ENCODE data around the gene SPARCL1.
"Not testable (repeated sequence)": the region's sequence is repeated elsewhere in the genome, so short reads cannot be mapped to it uniquely, and the experiment has no call there.

The SPARCL1 gene

GRCh38 chr4:87500092-87500462, 29.1 kb downstream of the SPARCL1 start:
- Histone ChIP-seq H3K27me3 (ENCODE audit: control insufficient read depth, insufficient read depth, low read length) (no peaks in the 10 kb centered on the region), H3K27ac (ENCODE audit: low read length) (no peak overlapping the region)
- no CpG with 5 or more reads among the region's 4 CpGs for WGBS (ENCODE audit: insufficient coverage, insufficient read length)

GRCh38 chr4:87499403-87500091, 29.6 kb downstream of the SPARCL1 start:
- no peaks in the 10 kb centered on the region for H3K4me1 ChIP-seq (ENCODE audit: control insufficient read depth, insufficient read depth, low read length)
- no peaks in the 10 kb centered on the region for H3K9me3 ChIP-seq (ENCODE audit: control insufficient read depth, insufficient read depth, low read length)
- H3K4me3 ChIP-seq (ENCODE audit: low read length): no peak overlapping the region
- no peaks in the 10 kb centered on the region for H3K36me3 ChIP-seq (ENCODE audit: control insufficient read depth, insufficient read depth, low read length)
- H3K27ac ChIP-seq (ENCODE audit: low read length): no peak overlapping the region
- no peaks in the 10 kb centered on the region for H3K27me3 ChIP-seq (ENCODE audit: control insufficient read depth, insufficient read depth, low read length)
- no peak for DNase-seq (ENCODE audit: low read depth, low spot score)
- no CpG with 5 or more reads among the region's 7 CpGs for WGBS (ENCODE audit: insufficient coverage, insufficient read length)

More at GRCh38 chr4:87500092-87500462, 29.1 kb downstream of the SPARCL1 start:
- Histone ChIP-seq H3K9me3 (ENCODE audit: control insufficient read depth, insufficient read depth, low read length) (no peaks in the 10 kb centered on the region), H3K4me3 (ENCODE audit: low read length) (no peak overlapping the region), H3K36me3 (ENCODE audit: control insufficient read depth, insufficient read depth, low read length) (no peaks in the 10 kb centered on the region), H3K4me1 (ENCODE audit: control insufficient read depth, insufficient read depth, low read length) (no peaks in the 10 kb centered on the region)
- DNase-seq (ENCODE audit: low read depth, low spot score): no peak

DNA sequence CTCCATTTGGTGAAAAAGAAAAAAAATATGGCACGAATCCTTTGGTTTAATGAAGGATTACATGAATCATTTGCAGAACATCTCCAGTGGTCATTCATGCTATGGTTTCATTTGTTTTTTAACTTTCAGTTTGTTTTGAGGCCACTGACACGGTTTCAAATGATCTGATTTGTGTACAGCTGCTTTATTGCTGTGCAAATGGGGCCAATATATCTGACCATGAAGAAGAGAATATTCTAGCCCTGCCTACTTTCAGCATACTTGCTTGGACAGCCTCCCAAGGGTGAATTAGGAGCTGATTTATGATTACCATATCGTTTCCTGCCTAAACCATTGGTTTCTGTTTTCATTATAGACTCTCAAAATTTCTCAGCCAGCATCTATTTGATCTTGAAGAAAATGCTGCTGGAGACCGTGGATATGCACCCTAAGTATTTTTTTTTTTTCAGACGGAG, 30.7 kb downstream of the SPARCL1 start:
- Histone ChIP-seq H3K4me1 (ENCODE audit: control insufficient read depth, insufficient read depth, low read length) (no peaks in the 10 kb centered on the region), H3K27ac (ENCODE audit: low read length) (no peak overlapping the region), H3K9me3 (ENCODE audit: control insufficient read depth, insufficient read depth, low read length) (no peaks in the 10 kb centered on the region), H3K4me3 (ENCODE audit: low read length) (no peak overlapping the region), H3K36me3 (ENCODE audit: control insufficient read depth, insufficient read depth, low read length) (no peaks in the 10 kb centered on the region), H3K27me3 (ENCODE audit: control insufficient read depth, insufficient read depth, low read length) (no peaks in the 10 kb centered on the region)
- DNase-seq (ENCODE audit: low read depth, low spot score): no peak
- WGBS (ENCODE audit: insufficient coverage, insufficient read length): no CpG with 5 or more reads among the region's 5 CpGs

DNA sequence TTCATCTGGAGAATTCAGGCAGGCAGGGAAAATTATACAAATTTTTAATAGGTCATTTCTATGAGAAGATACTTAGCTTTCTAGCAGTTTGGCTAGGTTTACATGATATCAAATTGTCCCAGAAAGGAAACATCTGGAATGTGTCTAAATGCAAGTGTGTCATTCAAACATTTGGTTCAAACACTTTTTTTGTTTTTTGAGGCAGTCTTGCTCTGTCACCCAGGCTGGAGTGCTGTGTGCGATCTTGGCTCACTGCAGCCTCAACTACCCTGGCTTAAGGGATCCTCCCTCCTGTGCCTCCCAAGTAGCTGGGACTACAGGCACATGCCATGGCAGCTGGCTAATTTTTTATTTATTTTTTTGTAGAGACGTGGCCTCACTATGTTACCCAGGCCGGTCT, 31.6 kb downstream of the SPARCL1 start:
- H3K9me3 ChIP-seq (ENCODE audit: control insufficient read depth, insufficient read depth, low read length): no peaks in the 10 kb centered on the region
- no peaks in the 10 kb centered on the region for H3K27me3 ChIP-seq (ENCODE audit: control insufficient read depth, insufficient read depth, low read length)
- H3K27ac ChIP-seq (ENCODE audit: low read length): no peak overlapping the region
- no peak for DNase-seq (ENCODE audit: low read depth, low spot score)
- WGBS (ENCODE audit: insufficient coverage, insufficient read length): no CpG with 5 or more reads among the region's 3 CpGs
- H3K4me3 ChIP-seq (ENCODE audit: low read length): no peak overlapping the region
- no peaks in the 10 kb centered on the region for H3K36me3 ChIP-seq (ENCODE audit: control insufficient read depth, insufficient read depth, low read length)
- H3K4me1 ChIP-seq (ENCODE audit: control insufficient read depth, insufficient read depth, low read length): no peaks in the 10 kb centered on the region

- H3K27me3 ChIP-seq (ENCODE audit: control insufficient read depth, insufficient read depth, low read length): no peaks in the 10 kb centered on the region
- H3K9me3 ChIP-seq (ENCODE audit: control insufficient read depth, insufficient read depth, low read length): no peaks in the 10 kb centered on the region
- no peak overlapping the region for H3K27ac ChIP-seq (ENCODE audit: low read length)
- no peak for DNase-seq (ENCODE audit: low read depth, low spot score)
- H3K4me3 ChIP-seq (ENCODE audit: low read length): no peak overlapping the region
- H3K36me3 ChIP-seq (ENCODE audit: control insufficient read depth, insufficient read depth, low read length): no peaks in the 10 kb centered on the region
- no CpG with 5 or more reads among the region's 2 CpGs for WGBS (ENCODE audit: insufficient coverage, insufficient read length)
- no peaks in the 10 kb centered on the region for H3K4me1 ChIP-seq (ENCODE audit: control insufficient read depth, insufficient read depth, low read length)
Measured at GRCh38 chr4:87497159-87497558, 32.0 kb downstream of the SPARCL1 start.

DNA sequence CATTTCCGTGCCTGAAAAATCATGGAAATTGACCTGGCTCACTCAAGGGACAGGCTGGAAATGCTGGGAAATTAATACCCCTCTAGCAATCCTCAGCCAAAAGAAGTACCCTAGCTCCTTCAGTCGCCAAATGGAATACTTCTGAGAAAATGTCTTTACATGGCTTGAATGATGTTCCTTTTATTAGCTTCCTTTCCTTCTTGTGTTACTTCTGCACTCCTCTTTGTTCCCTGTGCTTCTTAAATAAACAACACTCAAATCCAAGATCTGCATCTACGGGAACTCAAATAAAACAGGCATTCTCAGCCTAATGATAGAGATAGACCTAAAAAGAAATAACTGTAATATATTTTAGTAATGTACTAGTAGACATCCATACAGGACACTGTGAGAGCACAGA, 36.1 kb downstream of the SPARCL1 start:
- DNase-seq (ENCODE audit: low read depth, low spot score): no peak
- Histone ChIP-seq H3K9me3 (ENCODE audit: control insufficient read depth, insufficient read depth, low read length) (no peaks in the 10 kb centered on the region), H3K27ac (ENCODE audit: low read length) (no peak overlapping the region), H3K27me3 (ENCODE audit: control insufficient read depth, insufficient read depth, low read length) (no peaks in the 10 kb centered on the region), H3K36me3 (ENCODE audit: control insufficient read depth, insufficient read depth, low read length) (peaks cover 4% of the 10 kb centered on the region; the same call in 1 of the 2 replicates), H3K4me3 (ENCODE audit: low read length) (no peak overlapping the region), H3K4me1 (ENCODE audit: control insufficient read depth, insufficient read depth, low read length) (no peaks in the 10 kb centered on the region)
- no CpG with 5 or more reads among the region's 3 CpGs for WGBS (ENCODE audit: insufficient coverage, insufficient read length)

DNA sequence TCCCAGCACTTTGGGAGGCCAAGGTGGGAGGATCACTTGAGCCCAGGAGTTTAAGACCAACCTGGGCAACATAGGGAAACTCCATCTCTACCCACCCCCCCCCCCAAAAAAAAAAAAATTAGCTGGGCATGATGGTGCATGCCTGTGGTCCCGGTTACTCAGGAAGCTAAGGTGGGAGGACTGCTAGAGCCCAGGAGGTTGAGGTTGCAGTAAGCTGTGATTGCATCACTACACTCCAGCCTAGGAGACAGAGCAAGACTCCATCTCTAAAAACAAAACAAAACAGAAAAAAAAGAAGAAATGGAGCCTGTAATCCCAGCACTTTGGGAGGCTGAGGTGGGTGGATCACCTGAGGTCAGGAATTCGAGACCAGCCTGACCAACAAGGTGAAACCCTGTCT, 37.3 kb downstream of the SPARCL1 start:
- H3K27ac ChIP-seq (ENCODE audit: low read length): not testable (repeated sequence)

GRCh38 chr4:87491436-87491835, 37.7 kb downstream of the SPARCL1 start:
- DNase-seq (ENCODE audit: low read depth, low spot score): no peak
- H3K27ac ChIP-seq (ENCODE audit: low read length): no peak overlapping the region
- no peak overlapping the region for H3K4me3 ChIP-seq (ENCODE audit: low read length)
- H3K9me3 ChIP-seq (ENCODE audit: control insufficient read depth, insufficient read depth, low read length): no peaks in the 10 kb centered on the region
- no CpG with 5 or more reads among the region's 2 CpGs for WGBS (ENCODE audit: insufficient coverage, insufficient read length)
- peaks cover 4% of the 10 kb centered on the region; the same call in 1 of the 2 replicates for H3K36me3 ChIP-seq (ENCODE audit: control insufficient read depth, insufficient read depth, low read length)
- H3K4me1 ChIP-seq (ENCODE audit: control insufficient read depth, insufficient read depth, low read length): no peaks in the 10 kb centered on the region
- no peaks in the 10 kb centered on the region for H3K27me3 ChIP-seq (ENCODE audit: control insufficient read depth, insufficient read depth, low read length)

More for the DNA sequence above, 37.3 kb downstream of the SPARCL1 start:
- H3K36me3 ChIP-seq (ENCODE audit: control insufficient read depth, insufficient read depth, low read length); DNase-seq (ENCODE audit: low read depth, low spot score); H3K9me3 ChIP-seq (ENCODE audit: control insufficient read depth, insufficient read depth, low read length); H3K4me1 ChIP-seq (ENCODE audit: control insufficient read depth, insufficient read depth, low read length); H3K27me3 ChIP-seq (ENCODE audit: control insufficient read depth, insufficient read depth, low read length); H3K4me3 ChIP-seq (ENCODE audit: low read length): not testable (repeated sequence)
- WGBS (ENCODE audit: insufficient coverage, insufficient read length): no CpG with 5 or more reads among the region's 2 CpGs

- no CpG with 5 or more reads among the region's 1 CpG for whole genome bisulfite sequencing (ENCODE audit: insufficient coverage, insufficient read length)
- no peaks in the 10 kb centered on the region for H3K9me3 ChIP-seq (ENCODE audit: control insufficient read depth, insufficient read depth, low read length)
- H3K4me1 ChIP-seq (ENCODE audit: control insufficient read depth, insufficient read depth, low read length): no peaks in the 10 kb centered on the region
- H3K27me3 ChIP-seq (ENCODE audit: control insufficient read depth, insufficient read depth, low read length): no peaks in the 10 kb centered on the region
- DNase-seq (ENCODE audit: low read depth, low spot score): no peak
- H3K36me3 ChIP-seq (ENCODE audit: control insufficient read depth, insufficient read depth, low read length): peaks cover 4% of the 10 kb centered on the region; the same call in 1 of the 2 replicates
- no peak overlapping the region for H3K4me3 ChIP-seq (ENCODE audit: low read length)
- no peak overlapping the region for H3K27ac ChIP-seq (ENCODE audit: low read length)
Measured at GRCh38 chr4:87490664-87491369, 38.4 kb downstream of the SPARCL1 start.

- H3K4me3 ChIP-seq (ENCODE audit: low read length): no peak overlapping the region
- no CpG with 5 or more reads among the region's 2 CpGs for WGBS (ENCODE audit: insufficient coverage, insufficient read length)
- no peaks in the 10 kb centered on the region for H3K4me1 ChIP-seq (ENCODE audit: control insufficient read depth, insufficient read depth, low read length)
- H3K9me3 ChIP-seq (ENCODE audit: control insufficient read depth, insufficient read depth, low read length): no peaks in the 10 kb centered on the region
- no peak for DNase-seq (ENCODE audit: low read depth, low spot score)
- H3K27ac ChIP-seq (ENCODE audit: low read length): no peak overlapping the region
- H3K36me3 ChIP-seq (ENCODE audit: control insufficient read depth, insufficient read depth, low read length): peaks cover 4% of the 10 kb centered on the region; the same call in 1 of the 2 replicates
- no peaks in the 10 kb centered on the region for H3K27me3 ChIP-seq (ENCODE audit: control insufficient read depth, insufficient read depth, low read length)
Measured at GRCh38 chr4:87489678-87490077, 39.5 kb downstream of the SPARCL1 start.

Measured in iPS DF 6.9 (cell line).